CD4-positive, alpha-beta T cell treated with Interleukin-10 for 1 hour (primary cell): ENCODE results near the gene H2BK1.
A peak's percentile ranks its signal among the peaks of the same experiment; 100 is the strongest.

Experiments used
- DNase-seq: peaks from one replicate; pipeline ENCODE4 v3.0.0-alpha.2; 2020

H2BK1 gene

DNA sequence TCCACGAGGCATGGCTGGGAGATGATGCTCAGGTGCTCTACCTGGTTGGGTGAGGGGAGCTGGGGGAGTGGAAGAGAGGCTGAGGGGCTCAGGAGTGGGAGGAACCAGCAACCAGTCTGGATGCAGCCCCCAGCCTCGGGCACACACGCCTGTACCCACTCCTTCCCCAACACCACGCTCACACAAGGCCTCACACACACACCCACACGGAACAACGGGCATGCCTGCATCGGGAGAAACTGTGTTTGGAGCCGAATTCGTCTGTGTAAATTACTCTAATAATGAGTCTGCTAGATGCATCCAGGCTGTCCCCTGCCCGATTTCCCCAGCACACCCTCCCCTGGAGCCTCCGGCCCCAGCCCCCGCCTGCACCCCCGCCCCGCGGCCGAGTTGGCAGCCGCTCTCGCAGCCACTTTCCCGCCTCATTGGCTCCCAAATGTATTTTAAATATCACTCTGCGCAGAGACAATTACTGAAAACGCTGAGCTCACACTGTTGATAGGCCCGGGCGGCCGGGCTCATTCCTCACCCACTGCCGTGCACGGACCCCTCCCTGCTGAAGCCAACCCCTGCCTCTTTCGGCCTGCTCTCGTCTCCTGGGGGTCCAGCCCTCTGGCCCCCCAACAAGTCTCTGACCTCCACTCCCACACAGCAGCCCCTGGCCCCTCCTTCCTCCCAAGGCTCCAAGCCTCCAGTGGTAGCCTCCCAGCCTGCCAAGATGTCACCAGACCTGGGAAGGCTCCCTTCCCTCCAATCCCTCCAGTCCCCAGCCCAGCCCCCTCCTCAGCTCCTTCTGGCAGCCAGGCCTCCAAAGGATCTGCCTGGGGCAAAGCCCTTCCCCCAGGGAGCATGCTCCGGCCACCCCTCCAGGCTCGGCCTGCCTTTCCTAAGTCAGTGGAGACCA, 11.1 kb downstream of the H2BK1 start:
- DNase-seq: no peak

DNA sequence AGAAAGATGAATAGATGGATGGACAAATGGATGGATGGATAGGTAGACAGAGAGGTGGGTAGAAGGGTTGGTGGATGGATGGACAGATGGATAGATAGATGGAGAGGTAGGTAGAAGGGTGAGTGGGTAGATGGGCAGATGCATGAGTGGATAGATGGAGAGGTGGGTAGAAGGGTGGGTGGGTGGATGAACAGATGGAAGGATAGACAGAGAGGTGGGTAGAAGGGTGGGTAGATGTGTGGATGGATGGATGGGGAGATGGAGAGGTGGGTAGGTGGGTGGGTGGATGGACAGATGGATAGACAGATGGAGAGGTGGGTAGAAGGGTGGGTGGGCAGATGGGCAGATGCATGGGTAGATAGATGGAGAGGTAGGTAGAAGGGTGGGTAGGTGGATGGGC, 12.4 kb downstream of the H2BK1 start:
- DNase-seq: no peak

DNA sequence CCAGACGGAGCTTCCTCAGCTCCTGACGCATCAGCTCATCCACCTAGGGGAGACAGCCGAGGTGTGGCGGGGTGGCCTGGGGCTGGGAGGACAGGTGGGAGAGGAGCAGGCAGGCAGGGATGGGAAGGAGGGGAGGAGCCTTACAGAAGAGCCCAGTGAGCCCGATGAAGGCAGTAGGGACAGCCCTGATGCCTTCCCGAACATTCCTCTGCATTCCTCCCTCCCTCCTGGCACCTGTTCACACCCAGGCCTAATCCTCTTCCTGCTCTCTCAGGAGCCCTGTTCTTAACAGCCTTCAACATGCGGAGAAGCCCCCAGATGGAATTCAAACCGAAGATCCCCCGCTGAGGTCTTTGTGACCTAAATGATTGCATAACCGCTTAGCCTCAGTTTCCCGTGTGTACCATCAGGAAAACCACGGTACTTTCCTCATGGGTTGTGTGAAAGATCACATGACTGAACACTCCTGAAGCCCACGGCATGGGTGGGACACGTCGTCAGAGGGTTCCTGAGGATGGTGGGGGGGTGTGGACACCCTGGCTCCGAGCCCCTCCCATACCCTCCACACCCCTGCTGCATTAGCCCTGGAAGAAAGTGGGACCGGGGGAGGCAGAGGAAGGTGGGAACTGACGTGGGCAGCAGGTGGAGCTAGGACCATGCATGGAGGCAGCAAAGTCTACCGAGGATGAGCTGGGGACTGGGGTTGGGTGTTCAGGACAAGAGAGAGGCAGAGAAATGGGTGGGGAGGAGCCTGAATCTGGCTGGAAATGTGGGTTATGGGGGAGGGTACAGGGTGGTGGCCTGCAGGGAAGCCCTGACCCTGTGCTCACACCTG, 14.5 kb downstream of the H2BK1 start:
- peak; percentile 5 for DNase-seq

DNA sequence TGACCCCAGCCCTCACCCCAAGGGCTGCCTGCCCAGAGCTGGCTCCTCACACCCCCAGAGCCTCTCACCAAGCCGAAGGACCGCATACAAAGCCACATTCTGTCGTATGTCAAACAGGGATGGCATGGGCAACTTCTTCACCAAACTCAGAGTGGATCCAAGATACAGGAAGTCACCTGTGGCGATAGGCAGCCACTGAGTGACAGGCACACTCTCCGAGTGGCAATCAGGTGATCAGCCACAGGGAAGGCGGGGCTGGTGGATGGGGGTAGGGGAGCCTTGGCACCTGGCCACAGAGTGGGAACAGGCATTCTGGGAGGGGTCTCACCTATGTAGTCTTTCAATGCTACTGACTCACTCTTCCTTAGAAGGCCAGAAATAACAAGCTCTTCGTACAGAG, 16.1 kb downstream of the H2BK1 start:
- DNase-seq: no peak

DNA sequence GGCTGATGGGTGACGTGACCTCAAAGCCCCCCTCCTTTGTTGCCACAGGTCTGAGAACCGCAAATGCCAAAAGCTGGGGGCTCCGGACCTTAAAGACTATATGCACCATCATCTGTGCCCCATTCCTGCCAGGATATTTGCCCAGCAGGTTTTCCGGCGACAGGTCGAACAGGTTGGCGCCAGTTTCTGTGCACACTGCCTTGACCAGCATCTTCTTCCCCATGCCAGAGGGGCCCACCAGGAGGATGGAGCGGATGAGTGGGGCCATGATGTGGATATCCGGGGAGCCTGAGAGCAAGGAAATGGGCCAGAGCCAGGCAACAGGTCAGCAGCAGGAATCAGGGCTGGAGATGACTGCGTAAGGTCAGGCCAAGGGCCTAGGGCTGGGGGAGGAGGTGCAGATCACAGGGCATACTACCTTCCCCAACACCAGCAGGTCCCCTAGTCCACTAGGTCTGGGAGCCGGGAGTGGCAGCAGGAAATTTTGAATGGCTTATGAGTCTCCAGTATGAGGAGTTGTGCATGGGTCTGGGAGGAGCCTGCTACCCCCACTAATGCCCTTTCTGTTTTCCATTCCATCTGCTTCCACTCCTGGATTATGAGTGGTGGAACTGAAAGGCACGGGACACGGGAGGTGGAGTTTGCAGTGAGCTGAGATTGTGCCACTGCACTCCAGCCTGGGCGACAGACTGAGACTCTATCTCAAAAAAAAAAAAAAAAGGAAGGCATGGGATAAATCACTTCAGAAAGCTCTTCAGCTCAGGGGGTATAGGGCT, 16.9 kb downstream of the H2BK1 start:
- no peak for DNase-seq

DNA sequence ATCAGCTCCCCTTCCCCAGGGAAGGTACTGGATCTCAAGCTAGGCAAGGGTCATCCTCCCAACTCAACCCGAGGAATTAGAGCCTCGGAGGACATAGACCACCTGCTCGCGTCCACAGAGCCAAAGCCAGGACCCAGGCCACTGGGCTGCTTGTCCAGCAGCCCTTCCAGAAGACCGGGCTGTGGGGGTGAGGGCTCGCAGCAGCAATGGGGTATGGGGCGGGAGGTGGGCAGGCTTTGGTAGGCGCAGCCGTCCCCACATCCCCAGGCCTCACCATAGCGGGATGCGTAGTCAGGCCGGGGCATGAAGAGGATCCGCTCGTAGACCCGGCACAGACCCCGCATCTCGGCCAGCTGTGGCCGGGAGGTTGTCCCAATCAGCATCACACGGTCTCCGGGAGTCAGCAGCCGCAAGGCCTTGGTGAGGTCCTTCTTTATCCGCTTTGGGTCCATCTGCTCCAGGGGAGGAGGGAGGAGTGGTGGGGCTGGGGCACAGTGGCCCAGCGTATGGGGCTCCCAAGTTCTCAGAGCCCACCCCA, 18.2 kb downstream of the H2BK1 start:
- no peak for DNase-seq

DNA sequence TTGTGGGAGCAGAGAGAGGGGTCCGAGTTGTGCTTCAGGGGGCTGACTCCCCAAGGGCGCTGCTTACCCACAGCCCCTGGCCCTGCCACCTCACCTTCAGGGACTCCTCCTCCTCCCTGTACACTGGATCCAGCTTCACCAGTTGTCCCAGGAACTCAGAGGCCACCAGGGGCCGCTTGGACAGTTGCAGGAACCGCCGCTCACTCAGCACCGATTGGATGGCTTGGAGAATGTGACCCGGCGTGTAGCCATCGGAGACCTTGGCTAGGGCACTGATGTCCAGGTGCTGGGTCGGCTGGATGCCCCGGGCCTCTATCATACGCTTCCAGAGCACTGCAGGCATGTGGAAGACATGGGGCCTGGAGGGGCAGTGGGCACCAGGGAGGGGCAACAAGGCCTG, 18.7 kb downstream of the H2BK1 start:
- no peak for DNase-seq

DNA sequence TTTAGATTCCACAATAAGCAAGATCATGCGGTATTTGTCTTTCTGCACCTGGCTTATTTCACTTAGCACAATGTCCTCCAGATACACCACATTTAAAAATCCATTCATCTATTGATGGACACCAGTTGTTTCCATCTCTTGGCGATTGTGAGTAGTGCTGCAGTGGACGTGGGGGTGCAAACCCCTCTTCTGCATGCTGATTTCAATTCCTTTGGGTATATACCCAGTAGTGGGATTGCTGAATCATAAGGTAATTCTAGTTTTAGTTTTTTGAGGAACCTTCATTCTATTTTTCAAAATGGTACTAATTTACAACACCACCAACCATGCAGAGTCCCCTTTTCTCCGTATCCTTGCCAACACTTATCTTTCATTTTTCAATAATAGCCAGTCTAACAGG, 21.2 kb downstream of the H2BK1 start:
- no peak for DNase-seq

DNA sequence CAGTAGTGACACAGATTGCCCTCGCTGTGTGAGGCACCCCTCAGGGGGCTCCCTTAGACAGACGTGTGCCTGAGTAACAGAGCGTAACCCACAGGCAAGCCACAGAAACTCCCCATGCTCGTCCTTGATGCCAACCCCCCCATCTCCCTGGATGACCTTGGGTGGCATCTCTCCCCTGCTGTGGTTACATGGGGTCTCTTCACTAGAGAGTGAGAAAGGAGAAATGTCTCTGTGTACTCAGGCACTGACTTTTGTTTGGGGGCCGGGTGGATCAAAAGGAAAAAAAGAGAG, 22.1 kb downstream of the H2BK1 start:
- DNase-seq: no peak

DNA sequence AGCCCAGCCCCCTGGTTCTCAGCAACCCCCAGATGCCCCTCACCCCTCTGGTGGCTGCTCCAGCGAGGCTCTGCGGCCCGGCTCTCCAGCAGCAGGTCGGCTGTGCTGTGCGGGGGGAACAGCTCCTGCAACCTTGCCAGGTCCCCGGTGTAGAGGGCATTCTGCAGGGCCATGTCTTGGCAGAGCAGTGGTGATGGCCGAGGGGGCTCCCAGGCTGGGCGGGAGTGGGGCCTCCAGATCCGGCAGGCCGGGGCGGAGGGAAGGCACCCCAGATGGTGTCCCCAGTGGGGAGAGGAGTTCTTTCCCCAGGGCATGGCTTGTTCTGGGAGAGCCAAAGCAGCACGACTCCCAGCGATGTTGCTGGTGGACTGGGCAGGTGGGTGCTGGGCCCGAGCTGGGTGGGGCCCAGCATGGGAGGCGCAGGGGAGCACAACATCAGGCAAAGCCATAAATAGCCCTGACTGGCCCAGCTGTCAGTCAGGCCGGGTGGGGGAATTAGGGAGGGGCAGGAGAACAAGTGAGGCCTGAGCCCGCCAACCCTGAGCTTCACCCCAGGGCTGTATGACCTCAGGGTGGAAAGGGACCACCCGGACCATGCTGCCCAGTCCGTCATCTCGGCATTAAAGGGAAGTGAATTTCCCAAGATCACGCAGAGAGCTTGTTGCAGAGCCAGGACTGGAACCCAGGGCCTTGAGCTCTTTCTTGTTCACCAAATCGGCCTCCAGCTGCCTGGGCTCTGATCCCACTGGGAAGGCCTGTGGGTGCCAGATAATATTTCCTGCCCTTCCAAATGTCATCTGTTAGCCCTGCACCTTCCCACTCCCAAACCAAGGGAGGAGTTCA, 22.7 kb downstream of the H2BK1 start:
- no peak for DNase-seq

DNA sequence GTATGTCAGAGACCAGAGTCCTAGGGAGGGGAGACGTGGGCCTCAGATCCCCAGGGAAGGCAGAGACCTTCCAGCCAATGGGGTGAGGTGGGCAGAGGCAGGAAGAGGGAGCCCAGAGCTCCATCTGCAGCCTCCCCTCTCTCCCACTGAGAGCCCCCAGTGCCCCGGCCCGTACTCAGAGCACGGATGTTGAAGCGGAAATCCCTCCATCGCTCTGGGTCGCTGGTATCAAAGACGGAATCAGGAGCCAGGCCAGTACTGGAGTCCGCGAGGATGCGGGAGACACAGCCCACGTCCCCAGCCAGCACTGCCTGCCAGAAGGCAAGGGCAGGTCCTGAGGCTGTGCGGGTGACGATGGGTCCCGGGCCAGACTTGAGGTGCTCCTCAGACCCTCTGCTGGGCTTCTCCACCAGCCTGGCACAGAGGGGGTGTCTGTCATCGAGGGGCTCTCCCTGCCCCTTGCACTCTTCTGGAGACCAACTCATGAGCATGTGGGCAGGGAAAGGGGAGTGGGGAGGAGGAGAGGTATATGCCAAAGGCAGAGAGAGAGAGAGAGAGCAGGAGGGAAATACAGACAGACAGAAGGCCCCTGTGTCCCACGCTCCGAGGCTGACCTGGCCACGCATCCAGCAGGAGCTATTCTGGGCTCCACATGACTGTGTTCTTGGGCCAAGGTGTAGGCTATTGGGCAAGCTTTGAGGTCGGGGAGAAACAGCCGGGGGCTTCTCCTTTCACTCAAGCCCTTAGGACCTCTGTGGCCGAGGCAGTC, 23.5 kb downstream of the H2BK1 start, which contains the start of gene ASB10:
TSS of gene ASB10 (minus strand) at position 611 of the 769 bp plus-strand sequence. CDS start at position 491, 120 bp downstream.
- DNase-seq: no peak

DNA sequence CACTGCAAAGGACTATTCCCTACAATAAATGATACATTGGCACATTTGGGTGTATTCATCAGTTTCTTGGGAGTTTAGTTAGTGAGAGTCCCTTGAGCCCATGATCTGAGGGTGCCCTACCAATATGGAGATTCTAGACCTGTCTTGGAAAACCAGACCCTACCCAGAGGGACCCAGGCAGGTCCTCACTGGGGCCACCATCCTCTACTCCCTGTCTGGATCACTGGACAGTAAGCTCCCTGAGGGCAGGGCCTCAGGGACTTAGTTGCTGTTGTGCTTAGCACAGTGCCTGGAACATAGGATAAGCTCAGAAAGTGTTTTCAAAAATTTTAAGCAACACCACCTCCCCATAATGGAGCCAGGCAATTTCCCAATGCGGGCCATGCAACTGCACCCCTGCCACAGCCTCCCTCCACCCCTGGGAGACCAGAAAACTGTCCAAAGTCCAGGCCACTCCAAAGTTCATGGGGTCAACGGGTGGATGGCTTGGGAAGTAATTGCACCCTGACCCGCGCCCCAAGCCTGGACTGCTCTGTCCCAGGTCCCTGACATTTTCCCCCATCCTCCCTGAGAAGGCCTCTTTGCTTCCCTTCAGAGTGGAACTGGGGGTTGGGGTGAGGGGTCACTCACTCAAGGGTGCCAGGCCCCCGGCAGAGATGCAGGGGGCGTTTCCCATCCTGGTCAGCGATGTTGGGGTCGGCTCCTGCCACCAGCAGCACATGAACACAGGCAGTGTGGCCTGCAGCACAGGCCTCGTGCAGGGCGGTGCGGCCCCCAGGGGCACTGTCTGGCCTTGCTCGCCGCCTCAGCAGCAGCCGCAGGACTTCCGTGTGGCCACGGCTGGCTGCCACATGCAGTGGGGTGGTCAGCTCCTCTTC, 24.3 kb downstream of the H2BK1 start:
- DNase-seq: no peak

DNA sequence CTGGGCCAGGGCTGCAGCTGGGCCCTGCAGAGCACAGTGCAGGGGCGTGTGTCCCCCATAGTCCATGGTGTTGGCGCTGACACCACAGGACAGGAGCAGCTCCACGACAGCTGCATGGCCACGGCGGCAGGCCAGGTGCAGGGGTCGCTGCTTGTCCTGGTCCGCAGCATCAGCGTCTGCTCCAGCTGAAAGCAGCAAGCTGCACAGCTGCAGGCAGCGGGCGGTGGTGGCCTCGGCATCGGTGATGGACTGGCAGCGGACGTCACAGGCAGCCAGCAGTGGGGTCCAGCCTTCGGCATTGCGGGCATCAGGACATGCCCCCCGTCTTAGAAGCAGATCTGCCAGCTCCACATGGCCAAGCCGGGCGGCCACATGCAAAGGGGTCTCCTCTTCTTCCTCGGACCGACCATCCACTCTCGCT, 29.3 kb downstream of the H2BK1 start:
- DNase-seq: no peak

DNA sequence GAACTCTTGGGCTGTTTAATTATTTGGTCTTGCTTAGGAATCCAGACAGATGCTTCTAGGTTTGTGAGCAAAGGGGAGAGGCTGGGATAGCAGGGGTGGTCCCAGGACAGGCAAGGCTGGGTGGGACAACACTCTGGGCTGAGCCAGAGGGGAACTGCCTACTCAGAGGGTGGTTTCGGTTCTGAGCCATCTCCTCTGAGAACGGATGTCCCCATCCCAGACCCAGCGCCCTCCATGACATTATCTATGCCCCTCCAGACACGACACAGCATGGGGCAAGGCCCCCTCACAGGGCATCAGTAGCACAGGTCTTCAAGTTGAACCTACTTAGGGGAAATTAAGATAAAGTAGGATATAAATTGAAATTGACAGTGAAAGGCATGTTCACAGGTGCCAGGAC, 30.3 kb downstream of the H2BK1 start:
- no peak for DNase-seq

DNA sequence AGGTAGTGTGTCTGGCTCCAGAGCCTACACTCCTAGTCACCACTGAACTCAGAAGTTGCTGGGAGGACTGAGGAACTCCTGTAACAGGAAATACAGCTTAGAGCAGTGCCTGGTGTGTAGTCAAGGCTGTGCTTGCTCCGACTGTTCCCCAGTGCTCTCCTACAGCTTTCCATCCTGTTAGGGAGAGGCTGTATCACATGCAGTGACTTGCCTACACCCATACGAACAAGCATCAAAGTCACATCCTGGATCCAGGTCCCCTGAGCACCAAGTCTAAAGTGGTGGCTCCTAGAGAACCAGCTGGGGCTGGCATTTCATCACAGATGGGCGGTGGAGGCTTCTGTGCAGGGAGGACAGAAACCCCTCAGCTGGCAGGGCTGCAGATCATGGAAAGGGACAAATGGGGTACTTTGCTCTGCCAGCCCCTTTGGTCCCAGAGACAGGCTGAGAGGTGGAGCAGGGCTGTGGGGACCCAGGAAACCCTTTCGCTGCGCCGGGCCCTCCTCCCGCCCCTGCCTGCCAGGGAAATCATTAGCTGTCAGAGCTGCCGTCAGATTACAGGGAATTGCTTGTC, 30.9 kb downstream of the H2BK1 start:
- DNase-seq: no peak

DNA sequence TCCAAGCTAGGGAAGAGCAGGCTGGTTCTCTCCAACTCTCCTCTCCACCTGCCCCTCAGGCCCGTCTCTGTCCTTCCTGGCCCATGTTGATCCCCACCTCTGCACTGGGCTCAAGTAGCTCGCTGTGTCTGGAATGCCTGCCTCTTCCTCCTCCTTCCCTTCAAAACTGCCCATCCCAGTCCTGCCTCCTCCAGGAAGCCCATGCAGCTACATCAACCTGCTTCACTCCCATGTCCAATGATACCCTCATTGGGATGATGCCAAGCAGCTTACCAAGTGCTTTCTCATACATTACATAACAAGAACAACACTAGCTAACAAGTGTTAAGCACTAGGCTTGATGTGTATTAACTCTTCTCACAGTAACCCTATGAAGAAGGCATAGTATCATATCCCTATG, 31.5 kb downstream of the H2BK1 start:
- DNase-seq: no peak

DNA sequence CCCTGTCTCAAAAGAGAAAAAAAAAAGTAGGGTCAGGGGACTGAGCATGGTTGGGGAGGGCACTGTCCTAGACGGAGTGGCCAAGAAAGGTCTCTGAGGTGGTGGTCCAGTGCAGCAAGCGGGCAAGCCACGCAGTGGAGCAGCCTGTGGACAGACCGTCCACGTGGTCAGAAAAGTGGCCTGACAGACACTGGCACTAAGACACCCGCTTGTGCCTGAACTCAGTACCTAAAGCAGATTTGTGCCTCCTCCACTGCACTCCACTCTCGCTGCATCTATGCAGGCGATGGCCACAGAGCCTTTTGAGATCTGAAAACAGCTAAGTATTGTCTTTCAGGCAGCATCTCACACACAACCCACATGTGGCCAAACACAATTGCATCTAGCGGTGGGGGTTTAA, 32.1 kb downstream of the H2BK1 start:
- DNase-seq: no peak

DNA sequence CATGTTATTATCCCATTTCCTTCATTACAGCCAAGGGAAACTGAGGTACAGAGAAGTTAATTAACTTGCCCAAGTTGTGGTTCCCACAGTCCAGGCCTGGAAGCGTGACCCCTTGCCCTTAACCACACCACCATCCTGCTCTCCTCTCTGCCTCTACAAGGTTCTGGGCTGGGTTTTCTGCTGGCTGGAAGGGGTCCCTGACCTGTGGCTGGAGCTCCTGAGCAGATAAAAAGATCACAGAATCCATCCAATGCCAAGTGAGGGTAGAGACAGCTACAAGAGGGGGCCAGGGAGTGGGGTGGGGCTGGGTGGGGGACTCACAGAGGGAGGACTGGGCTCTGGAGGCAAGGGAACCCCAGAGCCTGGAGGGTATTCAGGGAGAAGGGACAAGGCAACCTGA, 33.0 kb downstream of the H2BK1 start:
- no peak for DNase-seq

DNA sequence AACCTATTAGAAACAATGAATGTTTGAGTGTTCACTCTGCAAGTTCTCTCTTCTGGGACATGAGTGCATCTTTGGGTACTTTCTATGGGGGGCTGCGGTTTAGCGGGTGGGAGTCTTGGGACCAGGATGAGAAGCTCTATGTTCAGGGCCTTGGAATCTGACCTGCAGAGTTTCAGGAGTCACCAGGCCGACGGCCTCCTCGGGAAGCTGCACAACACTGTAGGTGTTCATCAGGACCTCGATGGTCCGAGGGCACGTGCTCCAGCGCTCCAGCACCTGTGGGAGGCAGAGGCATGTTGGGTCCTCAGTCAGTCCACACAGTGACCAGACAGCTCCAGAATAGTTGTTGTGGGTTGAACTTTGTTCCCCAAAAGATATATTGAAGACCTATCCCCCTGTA, 33.9 kb downstream of the H2BK1 start:
- no peak for DNase-seq

DNA sequence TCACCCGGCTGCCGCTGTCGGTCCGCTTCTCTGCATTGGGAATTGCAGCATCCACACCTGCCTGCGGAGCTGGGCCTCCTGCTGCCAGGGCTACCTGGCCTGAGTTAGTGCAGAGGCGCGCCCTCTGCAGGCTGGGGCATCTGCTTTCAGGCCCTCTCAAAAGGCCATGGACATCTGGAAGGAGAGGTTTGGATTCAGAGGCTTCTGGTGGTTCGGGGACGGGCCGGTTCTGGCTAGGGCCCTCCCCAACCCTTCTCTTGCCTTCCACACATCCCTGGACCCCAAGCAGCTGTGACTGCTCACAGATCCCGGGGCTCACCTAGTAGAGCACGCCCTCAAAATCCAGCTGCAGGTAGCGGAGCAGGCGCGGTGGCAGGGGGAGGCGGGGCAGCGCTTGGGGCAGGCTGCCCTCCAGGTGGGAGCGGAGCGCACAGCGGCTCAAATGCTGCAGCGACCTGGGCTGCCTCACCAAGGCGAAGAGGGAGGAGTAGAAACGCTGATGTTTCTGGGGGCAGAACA, 34.4 kb downstream of the H2BK1 start:
- DNase-seq: no peak
